CD14-positive monocyte (primary cell): ENCODE measurements around the gene FBXL15. TPM values are rescaled to one million over a fixed set of nuclear protein-coding genes. Genes with fewer than 3 reads are reported as not detected.

Experiments used
- DNase-seq, 3 donors: peaks; one replicate each; pipeline ENCODE4 v3.0.0-alpha.2; 2011 to 2022
- H2AFZ ChIP-seq: 2 replicates; pipeline ENCODE4 v1.6.0; 2012; ENCODE audit warnings: mild to moderate bottlenecking, low read depth, low read length, inconsistent platforms; ENCODE audit not compliant: insufficient read depth, poor library complexity, severe bottlenecking
- H3K27ac ChIP-seq, 2 donors: 1 replicate in 1 of 2; 2 replicates in 1 of 2; pipeline ENCODE4 v1.5.1; 2012 to 2013; ENCODE audit warnings: low read length in 2 of 2, control low read depth in 1 of 2, inconsistent platforms in 1 of 2, low read depth in 1 of 2, mild to moderate bottlenecking in 1 of 2
- H3K27me3 ChIP-seq, 2 donors: one replicate each; pipeline versions ENCODE4 v1.6.0 to v1.6.1; 2011 to 2013; ENCODE audit warnings: low read length in 2 of 2; ENCODE audit not compliant: control insufficient read depth in 2 of 2, insufficient read depth in 2 of 2
- H3K36me3 ChIP-seq, 2 donors: replicated peaks in 1 of 2; 1 replicate in 1 of 2; 2 replicates in 1 of 2; pipeline versions ENCODE4 v1.5.1 to v1.6.1; 2012 to 2013; ENCODE audit warnings: low read length in 2 of 2, control low read depth in 1 of 2, inconsistent platforms in 1 of 2, mild to moderate bottlenecking in 1 of 2; ENCODE audit not compliant: insufficient read depth in 2 of 2, control insufficient read depth in 1 of 2
- H3K4me1 ChIP-seq, 2 donors: 1 replicate in 1 of 2; 2 replicates in 1 of 2; pipeline versions ENCODE4 v1.5.1 to v1.6.1; 2012 to 2013; ENCODE audit warnings: low read length in 2 of 2, control low read depth in 1 of 2, inconsistent platforms in 1 of 2, mild to moderate bottlenecking in 1 of 2, moderate library complexity in 1 of 2; ENCODE audit not compliant: insufficient read depth in 2 of 2, control insufficient read depth in 1 of 2
- H3K4me2 ChIP-seq: replicated peaks from 2 replicates; pipeline ENCODE3; 2012; ENCODE audit warnings: low read length, moderate library complexity, mild to moderate bottlenecking; ENCODE audit not compliant: poor library complexity, severe bottlenecking; ENCODE audit errors: extremely low read depth
- H3K4me3 ChIP-seq, 3 experiments: fragments of 200-600 bp in 1 of 3; sonication (generic) in 1 of 3; replicated peaks in 1 of 3; 1 replicate in 2 of 3; 2 replicates in 1 of 3; pipeline ENCODE4 v1.5.1; 2011 to 2013; ENCODE audit warnings: low read length in 3 of 3, mild to moderate bottlenecking in 3 of 3, control low read depth in 2 of 3, low read depth in 2 of 3, inconsistent platforms in 1 of 3, moderate library complexity in 1 of 3
- H3K79me2 ChIP-seq: 2 replicates; pipeline ENCODE4 v1.6.0; 2012; ENCODE audit warnings: mild to moderate bottlenecking, control low read depth, inconsistent platforms, low read length, moderate library complexity; ENCODE audit not compliant: insufficient read depth
- H3K9ac ChIP-seq: 2 replicates; pipeline ENCODE4 v1.6.0; 2017; ENCODE audit warnings: low read length, mild to moderate bottlenecking; ENCODE audit not compliant: insufficient read depth, poor library complexity, severe bottlenecking
- H3K9me3 ChIP-seq, 2 donors: replicated peaks in 1 of 2; 1 replicate in 1 of 2; 2 replicates in 1 of 2; pipeline versions ENCODE4 v1.5.1 to v1.6.1; 2012 to 2013; ENCODE audit warnings: low read length in 2 of 2, control low read depth in 1 of 2; ENCODE audit not compliant: control insufficient read depth in 1 of 2, insufficient read depth in 1 of 2
- H4K20me1 ChIP-seq: 2 replicates; pipeline ENCODE4 v1.6.0; 2012; ENCODE audit warnings: mild to moderate bottlenecking, low read length, control low read depth, moderate library complexity; ENCODE audit not compliant: insufficient read depth
- H3K27ac Mint-ChIP-seq, 7 donors: one replicate each; pipeline ENCODE4 v1.8.0; 2020; ENCODE audit warnings: mild to moderate bottlenecking in 7 of 7, mixed read lengths in 7 of 7, moderate library complexity in 6 of 7, inconsistent platforms in 2 of 7
- H3K27me3 Mint-ChIP-seq, 3 donors: one replicate each; pipeline ENCODE4 v1.8.0; 2021 to 2022; ENCODE audit warnings: low read depth in 3 of 3, mild to moderate bottlenecking in 3 of 3, mixed read lengths in 3 of 3, moderate library complexity in 3 of 3, inconsistent platforms in 1 of 3
- H3K36me3 Mint-ChIP-seq, 2 donors: one replicate each; pipeline ENCODE4 v1.8.0; 2020; ENCODE audit warnings: mixed read lengths in 2 of 2, inconsistent platforms in 1 of 2, mild to moderate bottlenecking in 1 of 2
- H3K4me1 Mint-ChIP-seq: one replicate; pipeline ENCODE4 v1.8.0; 2020; ENCODE audit warnings: mild to moderate bottlenecking, mixed read lengths
- H3K4me3 Mint-ChIP-seq, 2 donors: one replicate each; pipeline ENCODE4 v1.8.0; 2020; ENCODE audit warnings: mild to moderate bottlenecking in 2 of 2, mixed read lengths in 2 of 2, moderate library complexity in 1 of 2
- H3K9me3 Mint-ChIP-seq, 7 donors: one replicate each; pipeline ENCODE4 v1.8.0; 2020 to 2022; ENCODE audit warnings: mixed read lengths in 7 of 7, mild to moderate bottlenecking in 6 of 7, moderate library complexity in 6 of 7, inconsistent platforms in 2 of 7
- CTCF ChIP-seq: fragments of 200-600 bp; IDR thresholded peaks from one replicate; pipeline ENCODE4 v1.8.0; 2022; ENCODE audit warnings: antibody characterized with exemption, mild to moderate bottlenecking
- WGBS: methylation state at CpG from one replicate; pipeline ENCODE4 v1.1.5; 2013; ENCODE audit warnings: missing lambda C conversion rate; ENCODE audit not compliant: insufficient coverage; 5-methylcytosine and 5-hydroxymethylcytosine counted together
- intact Hi-C, 2 donors: fragments of 100-400 bp; cut with micrococcal nuclease; formaldehyde crosslinking; loops; one replicate each; pipeline versions ENCODE4 v1.15.0 to v1.15.1; 2023
- polyA plus RNA-seq, 3 donors: library from polyadenylated mRNA; depleted of rRNA in 1 of 3; unstranded in 2 of 3; stranded (reverse) in 1 of 3; fragments of 300-500 nt in 2 of 3; fragments of >200 nt in 1 of 3; fragmentation: Illumina TruSeq in 2 of 3; gene quantifications; 1 replicate in 2 of 3; 2 replicates in 1 of 3; pipeline ENCODE4 v1.2.3, GENCODE V29; 2012 to 2021

Gene FBXL15
- polyA plus RNA-seq, 3 donors = 16.0 to 36.3 (median 25.5) TPM

- Histone ChIP-seq H3K36me3 (peaks cover 21 to 22% of the 10 kb centered on the region in 2 donors), H3K79me2 (peaks cover 18% of the 10 kb centered on the region), H4K20me1 (peaks cover 31% of the 10 kb centered on the region), H3K4me1 (peaks cover 19 to 24% of the 10 kb centered on the region in 2 donors), H3K27me3 (no peaks in the 10 kb centered on the region), H3K27ac (no peak overlapping the region), H3K4me3 (no peak overlapping the region), H3K9ac (no peak overlapping the region), H2AFZ (no peak overlapping the region), H3K4me2 (no peak overlapping the region), H3K9me3 (no peaks in the 10 kb centered on the region)
- Mint-ChIP-seq H3K36me3 (peaks cover 30 to 38% of the 10 kb centered on the region in 2 donors), H3K4me1 (peaks cover 17% of the 10 kb centered on the region), H3K4me3 (no peak overlapping the region), H3K27me3 (no peaks in the 10 kb centered on the region), H3K9me3 (no peaks in the 10 kb centered on the region), H3K27ac (no peak overlapping the region)
- intact Hi-C loops = no loop called here
- no peak for DNase-seq
- WGBS = 100% methylated on average over 1 of the region's 1 CpG
- no peak for TF ChIP-seq CTCF
Observed at GRCh38 chr10:102425444-102425843, 4.8 kb downstream of the FBXL15 start.

DNA sequence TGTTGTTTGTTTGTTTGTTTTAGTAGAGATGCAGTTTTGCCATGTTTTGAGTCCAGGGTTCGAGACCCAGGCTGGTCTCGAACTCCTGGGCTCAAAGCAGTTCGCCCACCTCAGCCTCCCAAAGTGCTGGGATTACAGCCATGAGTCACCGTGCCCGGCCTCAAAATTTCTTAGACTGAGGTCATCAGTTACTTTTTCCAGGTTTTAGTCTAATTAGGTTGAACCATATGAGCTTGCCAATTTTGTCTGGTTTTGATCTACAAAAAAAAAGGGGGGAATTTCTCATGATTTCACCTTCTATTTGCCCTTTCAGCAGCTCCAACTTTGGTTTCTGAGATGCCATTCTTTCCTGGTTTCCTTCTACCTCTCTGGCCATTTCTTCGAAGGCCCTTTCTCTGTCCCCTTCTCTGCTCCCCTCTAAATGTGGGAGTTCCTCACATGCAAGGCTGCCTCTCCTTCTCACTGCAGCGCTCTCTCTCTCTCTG lies 6.2 kb downstream of the FBXL15 start:
- no peak for DNase-seq
- Histone ChIP-seq H3K27me3 (no peaks in the 10 kb centered on the region), H3K36me3 (peaks cover 21 to 22% of the 10 kb centered on the region in 2 donors), H3K9me3 (no peaks in the 10 kb centered on the region), H3K9ac (no peak overlapping the region), H3K4me3 (no peak overlapping the region), H3K4me2 (no peak overlapping the region), H3K4me1 (peaks cover 20 to 22% of the 10 kb centered on the region in 2 donors), H3K27ac (no peak overlapping the region), H4K20me1 (peaks cover 29% of the 10 kb centered on the region), H2AFZ (no peak overlapping the region), H3K79me2 (peaks cover 20% of the 10 kb centered on the region)
- WGBS = 92% methylated on average over 7 of the region's 7 CpGs
- no peak for TF ChIP-seq CTCF
- intact Hi-C loops = no loop called here
- Mint-ChIP-seq H3K4me1 (peaks cover 21% of the 10 kb centered on the region), H3K4me3 (no peak overlapping the region), H3K27me3 (no peaks in the 10 kb centered on the region), H3K27ac (no peak overlapping the region), H3K9me3 (peaks cover 0 to 1% (median 0%) of the 10 kb centered on the region in 7 donors), H3K36me3 (peaks cover 33 to 38% of the 10 kb centered on the region in 2 donors)
